HG03064 (cell line): ENCODE results near the gene SUPT5H.

Experiments used
- ATAC-seq: cut with Tn5 transposase; IDR thresholded peaks from one replicate; pipeline ENCODE4 v1.9.1; 2021; ENCODE audit warnings: low read depth; ENCODE audit not compliant: unreplicated experiment

The SUPT5H gene

GRCh38 chr19:39492788-39493187 lies 47.4 kb downstream of the SUPT5H start:
- ATAC-seq, result no peak

GRCh38 chr19:39494661-39495060 lies 49.3 kb downstream of the SUPT5H start:
- ATAC-seq, result no peak

DNA sequence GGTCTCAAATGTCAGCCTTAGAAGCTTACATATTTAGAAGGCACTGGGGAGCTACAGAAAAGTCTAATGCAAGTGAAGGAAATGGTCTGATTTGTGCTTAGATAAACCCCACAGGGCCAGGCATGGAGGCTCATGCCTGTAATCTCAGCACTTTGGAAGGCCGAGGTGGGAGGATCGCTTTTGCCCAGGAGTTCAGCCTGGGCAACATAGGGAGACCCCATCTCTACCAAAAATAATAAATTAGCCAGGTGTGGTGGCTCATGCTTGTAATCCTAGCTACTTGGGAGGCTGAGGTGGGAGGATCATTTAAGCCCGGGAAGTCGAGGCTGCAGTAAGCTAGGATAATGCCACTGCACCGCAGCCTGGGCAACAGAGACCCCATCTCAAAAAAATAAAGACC lies 50.7 kb downstream of the SUPT5H start:
- ATAC-seq, result no peak

GRCh38 chr19:39497701-39497995 lies 52.3 kb downstream of the SUPT5H start:
- ATAC-seq, result no peak

- no peak for ATAC-seq
Observed at GRCh38 chr19:39497996-39498797, 52.8 kb downstream of the SUPT5H start.

GRCh38 chr19:39498798-39499642 lies 53.6 kb downstream of the SUPT5H start, which contains the start of gene DLL3:
DLL3 (plus strand) TSS chr19:39498947; CDS start chr19:39498975, 28 bp downstream.
- ATAC-seq, result no peak

DNA sequence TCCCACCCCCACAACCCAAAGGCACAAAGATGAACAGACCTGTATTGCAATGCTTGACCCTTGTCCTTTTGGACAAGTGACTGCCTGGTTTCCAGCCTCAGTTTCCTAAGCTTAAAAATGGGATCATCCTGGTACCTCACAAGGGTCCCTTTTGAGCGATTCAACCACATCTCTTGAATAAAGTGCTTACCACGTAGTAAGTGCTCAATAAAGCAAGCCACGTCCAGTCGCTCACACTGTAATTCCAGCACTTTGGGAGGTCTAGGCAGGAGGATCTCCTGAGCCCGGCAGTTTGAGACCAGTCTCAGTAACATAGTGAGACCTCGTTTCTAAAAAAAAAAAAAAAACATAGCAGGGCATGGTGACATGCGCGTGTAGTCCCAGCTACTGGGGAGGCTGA lies 54.5 kb downstream of the SUPT5H start:
- ATAC-seq, result no peak

DNA sequence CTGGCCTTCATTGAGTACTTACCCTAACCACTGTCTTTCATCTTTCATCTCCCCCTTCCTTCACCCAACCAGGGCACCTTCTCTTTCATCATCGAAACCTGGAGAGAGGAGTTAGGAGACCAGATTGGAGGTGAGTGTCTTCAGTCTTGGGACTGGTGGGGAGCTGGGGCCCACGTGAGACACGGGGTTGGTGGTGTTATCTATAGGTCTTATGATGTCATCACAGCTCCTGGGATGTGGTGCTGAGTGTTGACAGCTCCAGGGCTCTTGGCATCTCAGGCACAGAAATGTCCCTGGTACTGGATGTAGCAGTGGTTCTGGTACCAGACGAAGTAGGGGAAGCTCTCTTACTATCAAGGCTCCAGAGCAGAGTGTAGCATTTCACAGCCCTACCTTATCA lies 55.2 kb downstream of the SUPT5H start:
- no peak for ATAC-seq

DNA sequence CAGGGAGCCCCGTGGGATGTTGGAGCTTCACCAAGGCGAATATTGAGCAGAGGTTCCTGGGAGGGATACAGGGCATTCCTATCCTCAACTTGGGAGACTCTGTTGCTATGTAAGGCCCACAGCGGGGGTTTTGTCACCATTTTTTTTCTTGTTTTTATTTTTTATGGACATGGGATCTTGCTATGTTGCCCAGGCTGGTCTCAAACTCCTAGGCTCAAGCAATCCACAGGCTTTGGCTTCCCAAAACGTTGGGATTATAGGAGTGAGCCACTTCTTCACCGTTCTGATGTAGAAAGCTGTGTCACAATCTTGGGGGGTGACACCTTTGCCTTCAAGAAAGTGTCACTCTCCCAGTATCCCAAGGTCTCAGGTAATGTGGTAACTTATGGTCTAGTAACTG lies 56.0 kb downstream of the SUPT5H start:
- no peak for ATAC-seq

- ATAC-seq, result no peak
Observed at GRCh38 chr19:39502640-39503417, 57.4 kb downstream of the SUPT5H start.

DNA sequence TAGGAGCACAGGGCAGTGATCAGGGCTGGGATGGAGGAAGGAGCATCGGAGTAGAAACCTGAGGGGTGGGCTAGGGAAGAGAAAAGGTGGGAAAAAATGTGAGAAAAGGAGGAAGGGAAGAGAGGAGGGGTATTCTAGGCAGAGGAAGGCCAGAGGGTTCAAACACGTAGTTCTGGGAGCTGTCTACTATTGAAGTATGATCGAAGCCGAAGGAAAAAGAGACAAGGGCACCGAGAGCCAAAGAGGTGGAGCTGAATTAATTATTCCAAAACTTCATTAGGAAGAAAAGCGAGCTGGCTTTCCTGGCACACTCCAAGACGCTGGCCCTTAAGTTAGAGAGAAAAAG lies 61.2 kb downstream of the SUPT5H start:
- no peak for ATAC-seq

DNA sequence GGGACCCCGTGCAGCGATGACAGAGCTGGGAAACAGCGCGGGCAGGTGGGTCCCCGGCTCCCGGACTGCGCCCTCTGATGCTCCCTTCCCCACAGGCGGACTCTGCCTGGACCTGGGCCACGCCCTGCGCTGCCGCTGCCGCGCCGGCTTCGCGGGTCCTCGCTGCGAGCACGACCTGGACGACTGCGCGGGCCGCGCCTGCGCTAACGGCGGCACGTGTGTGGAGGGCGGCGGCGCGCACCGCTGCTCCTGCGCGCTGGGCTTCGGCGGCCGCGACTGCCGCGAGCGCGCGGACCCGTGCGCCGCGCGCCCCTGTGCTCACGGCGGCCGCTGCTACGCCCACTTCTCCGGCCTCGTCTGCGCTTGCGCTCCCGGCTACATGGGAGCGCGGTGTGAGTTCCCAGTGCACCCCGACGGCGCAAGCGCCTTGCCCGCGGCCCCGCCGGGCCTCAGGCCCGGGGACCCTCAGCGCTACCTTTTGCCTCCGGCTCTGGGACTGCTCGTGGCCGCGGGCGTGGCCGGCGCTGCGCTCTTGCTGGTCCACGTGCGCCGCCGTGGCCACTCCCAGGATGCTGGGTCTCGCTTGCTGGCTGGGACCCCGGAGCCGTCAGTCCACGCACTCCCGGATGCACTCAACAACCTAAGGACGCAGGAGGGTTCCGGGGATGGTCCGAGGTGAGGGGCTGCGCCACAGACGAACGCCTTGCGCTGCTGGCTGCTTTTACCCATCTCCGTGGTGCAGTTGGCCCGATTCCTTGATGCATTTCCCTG lies 61.7 kb downstream of the SUPT5H start:
- ATAC-seq, result no peak

DNA sequence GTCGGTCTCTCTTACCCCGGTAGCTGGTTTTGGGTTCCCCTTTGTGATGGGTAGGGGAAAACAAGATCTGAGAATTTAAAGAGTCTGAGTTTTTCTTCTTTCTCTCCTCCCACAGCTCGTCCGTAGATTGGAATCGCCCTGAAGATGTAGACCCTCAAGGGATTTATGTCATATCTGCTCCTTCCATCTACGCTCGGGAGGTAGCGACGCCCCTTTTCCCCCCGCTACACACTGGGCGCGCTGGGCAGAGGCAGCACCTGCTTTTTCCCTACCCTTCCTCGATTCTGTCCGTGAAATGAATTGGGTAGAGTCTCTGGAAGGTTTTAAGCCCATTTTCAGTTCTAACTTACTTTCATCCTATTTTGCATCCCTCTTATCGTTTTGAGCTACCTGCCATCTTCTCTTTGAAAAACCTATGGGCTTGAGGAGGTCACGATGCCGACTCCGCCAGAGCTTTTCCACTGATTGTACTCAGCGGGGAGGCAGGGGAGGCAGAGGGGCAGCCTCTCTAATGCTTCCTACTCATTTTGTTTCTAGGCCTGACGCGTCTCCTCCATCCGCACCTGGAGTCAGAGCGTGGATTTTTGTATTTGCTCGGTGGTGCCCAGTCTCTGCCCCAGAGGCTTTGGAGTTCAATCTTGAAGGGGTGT lies 62.5 kb downstream of the SUPT5H start:
- no peak for ATAC-seq

DNA sequence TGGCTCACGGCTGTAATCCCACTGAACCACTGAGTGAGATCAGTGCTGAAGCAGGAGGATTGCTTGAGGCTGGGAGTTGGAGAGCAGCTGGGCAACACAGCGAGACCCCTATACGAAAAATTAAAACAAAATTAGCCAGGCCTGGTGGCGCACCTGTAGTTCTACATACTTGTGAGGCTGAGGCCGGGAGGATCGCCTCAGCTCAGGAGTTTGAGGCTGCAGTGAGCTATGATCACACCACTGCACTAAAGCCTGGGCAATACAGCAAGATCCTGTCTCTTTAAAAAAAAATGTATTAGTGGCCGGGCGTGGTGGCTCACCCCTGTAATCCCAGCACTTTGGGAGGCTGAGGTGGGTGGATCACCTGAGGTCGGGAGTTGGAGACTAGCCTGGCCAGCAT lies 63.2 kb downstream of the SUPT5H start:
- no peak for ATAC-seq

- ATAC-seq, result no peak
Observed at GRCh38 chr19:39509233-39509632, 63.9 kb downstream of the SUPT5H start.

DNA sequence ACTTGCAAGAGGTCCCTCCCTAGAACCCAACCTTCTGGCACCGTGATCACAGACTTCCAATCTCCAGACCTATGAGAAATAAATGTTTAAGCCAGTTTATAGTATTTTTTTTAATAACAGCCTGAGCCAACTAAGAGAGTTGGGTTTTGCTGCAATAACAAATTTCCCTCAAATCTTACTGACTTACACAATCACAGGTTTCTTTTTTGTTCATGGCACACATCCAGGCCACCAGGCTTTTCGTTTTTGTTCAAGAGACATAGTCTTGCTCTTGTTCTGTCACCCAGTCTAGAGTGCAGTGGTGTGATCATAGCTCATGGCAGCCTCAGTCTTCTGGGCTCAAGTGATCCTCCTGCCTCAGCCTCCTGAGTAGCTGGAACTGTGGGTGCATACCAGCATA lies 67.6 kb downstream of the SUPT5H start:
- ATAC-seq, result no peak

- no peak for ATAC-seq
Observed at GRCh38 chr19:39514840-39515550, 69.6 kb downstream of the SUPT5H start, which contains the start of gene SELENOV. SELENOV (plus strand) TSS chr19:39515139; CDS start chr19:39515213, 74 bp downstream.

DNA sequence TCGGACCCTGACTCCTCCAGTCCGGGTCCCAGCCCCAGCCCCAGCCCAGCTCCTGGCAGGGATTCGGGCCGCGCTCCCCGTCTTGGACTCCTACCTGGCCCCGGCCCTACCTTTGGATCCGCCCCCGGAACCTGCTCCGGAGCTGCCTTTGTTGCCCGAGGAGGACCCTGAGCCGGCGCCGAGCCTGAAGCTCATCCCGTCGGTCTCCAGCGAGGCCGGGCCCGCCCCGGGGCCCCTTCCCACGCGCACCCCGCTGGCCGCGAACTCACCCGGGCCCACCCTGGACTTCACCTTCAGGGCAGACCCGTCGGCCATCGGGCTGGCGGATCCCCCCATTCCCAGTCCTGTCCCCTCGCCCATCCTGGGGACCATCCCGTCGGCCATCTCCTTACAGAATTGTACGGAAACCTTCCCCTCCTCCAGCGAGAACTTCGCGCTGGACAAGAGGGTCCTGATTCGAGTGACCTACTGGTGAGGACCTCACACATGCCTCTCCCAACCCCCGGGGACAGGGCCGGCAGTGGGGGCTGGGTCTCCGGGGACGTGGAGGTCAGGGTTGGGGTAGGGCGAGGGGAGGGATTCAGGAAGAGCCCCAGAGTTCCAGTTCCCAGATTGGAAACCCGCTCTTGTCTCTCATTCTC lies 70.3 kb downstream of the SUPT5H start:
- no peak for ATAC-seq

DNA sequence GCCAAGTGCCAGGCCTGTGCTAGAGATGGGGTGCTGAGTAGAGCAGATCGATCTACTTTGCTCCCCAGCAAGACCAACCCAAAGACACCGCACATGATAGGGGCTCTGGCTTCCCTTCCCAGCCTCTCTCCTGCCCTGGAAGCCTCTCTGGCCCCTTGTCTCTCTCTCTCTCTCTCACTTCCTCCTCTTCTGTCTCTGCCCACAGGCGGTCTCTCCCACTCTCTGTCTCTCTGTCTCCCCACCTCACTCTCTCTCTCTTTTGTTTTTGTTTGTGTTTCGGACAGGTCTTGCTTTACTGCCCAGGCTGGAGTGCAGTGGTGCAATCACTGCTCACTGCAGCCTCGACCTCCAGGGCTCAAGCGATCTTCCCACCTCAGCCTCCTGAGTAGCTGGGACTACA lies 70.9 kb downstream of the SUPT5H start:
- ATAC-seq, result no peak
